HG02981 (cell line): ENCODE measurements around the gene NMRK2.
"Not testable (repeated sequence)": the region's sequence is repeated elsewhere in the genome, so short reads cannot be mapped to it uniquely, and the experiment has no call there.

Experiments
- ATAC-seq: cut with Tn5 transposase; IDR thresholded peaks from one replicate; pipeline ENCODE4 v1.9.1; 2021; ENCODE audit warnings: mild to moderate bottlenecking, moderate library complexity; ENCODE audit not compliant: unreplicated experiment

The NMRK2 gene

GRCh38 chr19:3932931-3933810 is at the start of gene NMRK2:
TSS of gene NMRK2 (plus strand) at chr19:3933069. CDS start at chr19:3933672, 603 bp downstream.
- no peak for ATAC-seq

DNA sequence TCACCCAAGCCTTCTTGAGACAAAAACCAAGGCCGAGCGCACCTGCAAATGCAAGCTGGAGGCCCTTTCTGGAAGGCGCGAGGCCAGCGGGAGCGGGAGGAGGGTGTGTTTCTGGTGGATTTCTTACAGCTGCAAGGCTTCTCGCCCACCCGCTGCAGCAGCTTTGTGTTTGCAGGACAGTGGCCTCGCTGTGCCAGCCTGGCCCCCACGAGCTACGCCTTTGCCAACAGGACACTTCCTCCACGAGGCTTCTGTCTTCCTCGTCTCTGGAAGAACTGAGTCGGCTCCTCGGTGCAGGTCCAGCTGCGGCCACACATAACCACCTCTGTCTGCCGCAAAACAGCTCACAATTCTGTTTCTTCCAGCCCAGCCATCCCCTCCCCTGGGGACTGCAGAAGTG is 42.3 kb upstream of the NMRK2 start:
- no peak for ATAC-seq

DNA sequence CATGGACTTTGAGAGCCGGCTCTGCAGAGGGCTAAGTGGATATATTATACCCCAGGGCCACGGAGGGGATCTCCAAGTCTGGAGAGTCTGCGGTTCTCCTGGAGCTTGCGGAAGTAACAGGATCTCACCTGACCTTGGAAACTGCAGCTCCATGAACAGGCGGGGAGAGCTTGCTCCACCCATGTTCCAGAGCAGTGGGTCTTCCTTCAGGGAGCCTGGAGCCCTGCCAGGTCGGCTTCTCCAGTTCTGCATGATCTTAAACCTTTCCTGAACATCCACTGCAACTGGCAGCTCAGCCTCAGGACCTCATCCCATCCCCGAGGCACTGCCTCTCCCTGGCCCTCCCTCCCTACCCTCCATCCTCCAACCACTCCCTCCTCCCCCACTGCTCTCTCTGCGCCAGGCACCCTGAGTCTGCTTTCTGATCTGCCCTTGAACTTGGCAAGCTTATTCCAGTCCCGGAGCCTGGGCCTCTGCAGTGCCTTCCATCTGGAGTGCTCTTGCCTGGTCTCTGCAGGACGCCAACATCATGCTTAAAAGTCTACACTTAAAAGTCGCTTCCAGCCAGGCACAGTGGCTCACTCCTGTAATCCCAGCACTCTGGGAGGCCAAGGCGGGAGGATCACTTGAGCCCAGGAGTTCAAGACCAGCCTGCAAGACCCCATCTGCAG is 39.2 kb upstream of the NMRK2 start:
- ATAC-seq: no peak

DNA sequence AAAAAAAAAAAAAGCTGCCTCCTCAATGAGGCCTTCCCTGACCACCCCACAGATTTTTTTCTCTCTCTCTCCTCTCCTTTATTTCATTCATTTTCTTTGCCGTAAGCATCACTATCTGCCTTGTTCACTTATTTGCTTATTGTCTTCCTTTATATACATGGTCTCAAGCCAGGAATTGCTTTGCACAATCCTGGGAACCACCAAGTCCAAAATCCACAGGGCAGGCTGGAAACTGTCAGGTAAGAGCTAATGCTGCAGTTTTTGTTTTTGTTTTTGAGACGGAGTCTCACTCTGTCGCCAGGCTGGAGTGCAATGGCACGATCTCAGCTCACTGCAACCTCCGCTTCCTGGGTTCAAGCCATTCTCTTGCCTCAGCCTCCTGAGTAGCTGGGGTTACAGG is 37.9 kb upstream of the NMRK2 start:
- not testable (repeated sequence) for ATAC-seq

- no peak for ATAC-seq
Observed at GRCh38 chr19:3895788-3896187, 37.1 kb upstream of the NMRK2 start.

DNA sequence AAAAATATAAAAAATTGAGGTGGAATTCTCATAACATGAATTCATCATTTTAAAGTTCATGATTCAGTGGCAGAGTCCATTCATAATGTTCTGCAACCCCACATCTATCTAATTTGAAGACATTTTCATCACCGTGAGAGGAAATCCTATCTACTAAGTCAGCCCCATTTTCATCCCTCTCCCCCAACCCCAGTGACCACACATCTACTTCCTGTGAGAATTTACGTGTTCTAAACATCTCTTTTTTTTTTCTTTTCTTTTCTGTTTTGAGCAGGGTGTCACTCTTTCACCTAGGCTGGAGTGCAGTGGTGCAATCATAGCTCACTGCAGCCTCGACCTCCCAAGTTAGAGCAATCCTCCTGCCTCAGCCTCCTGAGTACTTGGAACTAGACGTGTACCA is 34.9 kb upstream of the NMRK2 start:
- ATAC-seq: no peak

DNA sequence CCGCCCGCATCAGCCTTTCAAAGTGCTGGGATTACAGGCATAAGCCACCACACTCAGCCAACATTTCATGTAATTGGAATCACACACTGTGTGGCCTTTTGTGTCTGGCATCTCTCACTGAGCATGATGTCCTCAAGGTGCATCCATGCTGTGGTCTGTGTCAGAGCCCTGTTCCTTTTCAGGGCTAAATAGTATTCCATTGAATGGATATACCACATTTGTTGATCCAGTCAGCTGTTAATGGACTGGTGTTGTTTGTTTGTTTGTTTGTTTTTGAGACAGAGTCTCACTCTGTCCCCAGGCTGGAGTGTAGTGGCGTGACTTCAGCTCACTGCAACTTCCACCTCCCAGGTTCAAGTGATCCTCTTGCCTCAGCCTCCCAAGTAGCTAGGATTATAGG is 34.4 kb upstream of the NMRK2 start:
- no peak for ATAC-seq

GRCh38 chr19:3899531-3900294 is 33.2 kb upstream of the NMRK2 start:
- ATAC-seq: no peak

GRCh38 chr19:3902317-3902973 is 30.4 kb upstream of the NMRK2 start:
- no peak for ATAC-seq

GRCh38 chr19:3904233-3904632 is 28.6 kb upstream of the NMRK2 start:
- ATAC-seq: no peak

GRCh38 chr19:3907626-3908265 is 25.1 kb upstream of the NMRK2 start:
- no peak for ATAC-seq

- no peak for ATAC-seq
Observed at GRCh38 chr19:3908266-3909054, 24.4 kb upstream of the NMRK2 start.

- no peak for ATAC-seq
Observed at GRCh38 chr19:3910105-3910504, 22.8 kb upstream of the NMRK2 start.

DNA sequence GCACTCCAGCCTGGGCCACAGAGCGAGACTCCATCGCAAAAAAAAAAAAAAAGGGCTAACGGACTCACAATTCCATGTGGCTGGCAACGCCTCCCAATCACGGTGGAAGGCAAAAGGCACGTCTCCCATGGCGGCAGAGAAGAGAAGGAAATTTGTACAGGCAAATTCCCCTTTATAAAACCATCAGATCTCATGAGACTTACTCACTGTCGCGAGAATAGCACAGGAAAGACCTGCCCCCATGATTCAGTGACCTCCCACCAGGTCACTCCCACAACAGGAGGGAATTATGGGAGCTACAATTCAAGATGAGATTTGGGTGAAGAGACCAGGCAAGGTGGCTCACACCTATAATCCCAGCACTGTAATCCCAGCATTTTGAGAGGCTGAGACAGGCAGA is 18.7 kb upstream of the NMRK2 start:
- no peak for ATAC-seq

GRCh38 chr19:3916033-3916432 is 16.8 kb upstream of the NMRK2 start:
- ATAC-seq: no peak

DNA sequence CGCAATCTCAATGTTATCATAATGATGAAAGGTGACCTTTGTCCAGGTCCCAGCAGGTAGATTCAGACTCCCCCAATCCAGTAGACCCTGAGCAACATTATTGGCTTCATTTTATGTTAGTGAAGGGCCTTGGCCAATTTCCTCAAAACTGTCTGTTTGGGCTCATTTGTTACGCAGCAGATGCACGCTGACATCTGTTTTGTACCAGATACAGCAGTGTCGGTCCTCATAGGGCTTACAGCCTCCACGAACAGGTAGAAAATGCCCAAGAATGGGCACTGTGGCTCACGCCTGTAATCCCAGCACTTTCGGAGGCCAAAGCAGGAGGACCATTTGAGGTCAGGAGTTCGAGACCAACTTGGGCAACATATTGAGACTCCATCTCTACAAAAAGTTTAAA is 13.1 kb upstream of the NMRK2 start:
- no peak for ATAC-seq

DNA sequence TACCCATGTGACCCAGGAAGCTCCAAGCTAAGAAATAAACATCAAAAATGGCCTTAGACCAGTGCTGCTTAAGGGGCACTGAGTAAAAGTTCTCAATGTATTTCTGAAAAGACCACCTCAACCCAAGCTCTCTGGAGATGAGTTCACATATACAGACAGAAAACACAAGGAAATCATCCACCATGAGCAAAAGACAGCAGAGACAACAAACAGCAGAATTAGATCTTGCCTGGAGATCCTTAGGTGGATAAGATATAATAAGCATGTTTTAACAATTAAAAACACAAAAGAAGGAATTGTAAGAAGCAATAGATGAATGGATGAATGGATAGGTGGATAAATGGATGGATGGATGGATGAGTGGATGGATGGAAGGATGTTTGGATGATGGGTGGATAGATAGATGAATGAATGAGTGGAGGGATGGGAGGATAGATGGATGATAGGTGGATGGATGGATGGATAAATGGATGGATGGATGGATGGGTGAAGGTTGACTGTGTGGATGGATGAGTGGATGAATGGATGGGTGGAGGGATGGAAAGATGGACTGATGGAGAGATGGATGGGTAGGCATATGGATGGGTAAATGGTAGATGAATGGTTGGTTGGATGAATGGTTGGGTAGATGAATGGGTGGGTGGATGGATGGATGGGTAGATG is 9.6 kb upstream of the NMRK2 start:
- ATAC-seq: no peak

- no peak for ATAC-seq
Observed at GRCh38 chr19:3923912-3924311, 9.0 kb upstream of the NMRK2 start.

DNA sequence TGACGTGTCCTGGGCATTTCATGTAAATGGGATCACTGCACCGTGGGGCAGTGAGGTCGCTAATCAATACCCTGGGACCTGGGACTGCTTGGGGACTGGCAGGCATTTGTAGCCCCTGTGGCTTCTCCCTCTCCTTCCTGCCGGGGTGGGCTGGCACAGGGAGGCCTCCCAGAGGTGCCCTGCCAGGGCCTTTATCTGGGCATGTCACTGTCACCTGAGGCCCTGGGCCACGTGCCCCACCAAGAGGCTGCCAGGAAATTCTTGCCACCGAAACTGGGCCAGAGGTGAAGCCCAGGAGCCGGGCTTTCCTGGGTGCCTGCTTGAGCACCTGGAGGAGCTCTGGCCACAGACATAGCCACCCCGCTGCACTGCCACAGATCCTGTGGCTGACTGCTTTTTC is 1.8 kb upstream of the NMRK2 start:
- no peak for ATAC-seq
